Putamen (tissue), 1 donor: ENCODE results near the gene RNF26.
"Not testable (repeated sequence)": the region's sequence is repeated elsewhere in the genome, so short reads cannot be mapped to it uniquely, and the experiment has no call there.

Experiments used
- DNase-seq: peaks from one replicate; pipeline ENCODE4 v3.0.0-alpha.2; 2016; ENCODE audit warnings: low spot score

The RNF26 gene

GRCh38 chr11:119371778-119372182 lies 37.5 kb downstream of the RNF26 start:
- DNase-seq: peak; percentile 69

- no peak for DNase-seq
These were observed 38.1 kb downstream of the RNF26 start for GRCh38 chr11:119372260-119373058.

DNA sequence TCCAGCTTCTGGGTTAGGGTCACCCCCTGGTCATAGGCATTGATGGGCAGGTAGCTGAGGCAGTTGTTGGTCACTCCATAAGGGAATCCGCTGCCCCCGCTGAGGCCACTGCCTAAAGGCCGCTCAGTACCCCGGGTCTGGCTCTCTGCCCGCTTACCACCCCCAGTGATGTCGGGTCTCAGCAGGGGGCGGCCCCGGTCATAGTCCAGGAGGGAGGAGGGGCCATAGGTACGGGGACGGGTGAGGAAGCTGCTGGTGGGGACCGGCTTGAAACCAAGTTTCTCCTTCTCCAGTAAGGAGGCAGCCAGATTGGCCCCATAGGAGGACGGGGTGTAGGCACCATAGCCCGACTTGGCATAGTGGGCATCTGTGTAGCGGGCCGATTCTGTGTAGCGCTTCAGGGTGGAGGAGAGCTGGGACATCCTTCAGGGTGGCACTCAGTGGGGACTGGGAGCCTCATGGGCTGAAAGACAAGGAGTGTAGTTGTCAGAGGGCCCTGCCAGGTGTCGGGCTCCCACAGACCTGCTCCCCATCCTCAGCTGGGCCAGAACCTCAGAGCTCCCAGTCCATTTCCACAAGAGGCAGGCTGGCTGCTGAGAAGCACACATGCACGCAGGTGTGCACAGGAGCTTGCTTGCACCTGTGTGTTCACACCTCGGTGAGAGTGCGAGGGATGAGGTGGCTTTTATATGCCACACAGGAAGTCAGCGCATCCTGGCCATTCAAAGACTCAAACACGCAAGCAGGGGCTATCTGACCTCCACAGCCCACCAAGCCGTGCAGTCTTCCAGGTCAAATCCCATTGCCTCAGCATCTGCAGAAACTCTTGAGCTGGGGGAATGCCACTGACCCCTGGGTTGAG lies 39.0 kb downstream of the RNF26 start:
- DNase-seq: no peak

- DNase-seq: peak; percentile 89
These were observed 39.7 kb downstream of the RNF26 start for GRCh38 chr11:119373921-119374631.

- DNase-seq: peak; percentile 85
These were observed 40.5 kb downstream of the RNF26 start for GRCh38 chr11:119374632-119375336.

DNA sequence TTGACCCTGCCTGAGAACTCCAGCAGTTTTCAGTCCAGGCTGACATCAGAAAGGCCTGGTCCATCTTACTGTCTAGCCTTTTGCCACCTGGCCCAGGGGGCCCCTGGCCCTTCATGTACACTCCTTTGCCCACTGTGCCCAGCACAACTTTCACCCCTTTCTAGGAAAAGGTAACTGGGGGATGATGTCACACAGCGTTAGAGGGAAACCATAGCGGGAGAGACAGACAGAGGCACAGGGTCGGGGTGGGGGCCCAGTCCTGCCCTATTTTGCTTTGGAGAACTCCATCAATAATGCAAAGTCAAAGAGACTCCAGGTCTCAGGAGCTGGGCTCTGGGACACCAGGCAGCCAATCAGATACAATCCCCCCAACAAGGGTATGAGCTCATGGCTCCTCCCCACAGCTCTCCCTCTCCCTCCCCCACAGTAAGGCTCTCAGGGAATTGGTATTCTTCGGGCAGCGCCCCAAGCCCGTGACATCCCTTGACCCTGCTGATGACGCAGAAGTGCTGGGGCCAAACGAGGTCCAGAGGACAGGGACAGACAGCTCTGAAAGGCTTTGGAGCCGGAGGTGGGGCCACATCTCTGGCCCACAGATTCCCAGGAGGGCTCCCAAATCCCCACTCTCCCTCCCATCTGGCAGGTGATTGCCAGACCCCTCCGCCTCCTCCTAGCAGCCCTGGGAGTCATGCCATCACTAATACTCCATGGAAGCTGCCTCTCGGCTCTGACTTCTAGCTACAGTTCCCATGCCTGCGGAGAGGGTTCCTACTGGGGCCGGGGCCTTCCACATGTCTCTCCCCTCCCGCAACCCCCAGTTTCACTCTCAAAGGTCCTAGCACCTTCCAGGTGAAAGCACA lies 41.2 kb downstream of the RNF26 start:
- DNase-seq: peak; percentile 92

DNA sequence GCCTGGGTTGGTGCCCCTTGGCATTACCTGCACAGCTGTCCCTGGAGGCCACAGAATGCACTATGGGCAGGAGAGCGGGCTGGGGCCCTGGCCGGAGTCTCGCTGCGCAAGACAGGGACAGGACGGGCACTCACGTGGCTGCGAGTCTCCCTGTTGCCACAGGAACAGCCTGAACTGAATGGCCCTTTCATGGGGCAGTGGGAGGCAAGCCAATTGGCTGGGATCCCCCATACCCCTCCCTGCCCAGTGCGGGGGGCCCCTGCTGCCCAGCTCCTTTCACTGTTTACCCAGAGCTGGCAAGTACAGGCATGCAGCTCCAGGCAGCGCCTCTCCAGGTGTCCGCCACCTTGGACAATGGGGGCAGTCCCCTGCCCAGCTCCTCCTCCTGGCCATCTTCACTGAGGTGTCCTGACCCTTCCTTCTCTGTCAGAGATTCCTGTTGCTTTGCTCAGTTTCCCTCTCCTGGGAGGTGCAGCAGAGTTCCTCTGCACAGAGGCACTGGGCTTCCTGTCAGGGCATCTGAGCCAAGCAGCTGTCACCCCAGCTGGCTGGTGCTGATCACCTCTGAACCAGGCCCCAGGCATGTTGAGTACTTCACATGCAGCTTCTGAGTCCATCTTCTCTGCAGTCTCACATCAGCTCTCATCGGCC lies 42.0 kb downstream of the RNF26 start:
- peak; percentile 96 for DNase-seq

DNA sequence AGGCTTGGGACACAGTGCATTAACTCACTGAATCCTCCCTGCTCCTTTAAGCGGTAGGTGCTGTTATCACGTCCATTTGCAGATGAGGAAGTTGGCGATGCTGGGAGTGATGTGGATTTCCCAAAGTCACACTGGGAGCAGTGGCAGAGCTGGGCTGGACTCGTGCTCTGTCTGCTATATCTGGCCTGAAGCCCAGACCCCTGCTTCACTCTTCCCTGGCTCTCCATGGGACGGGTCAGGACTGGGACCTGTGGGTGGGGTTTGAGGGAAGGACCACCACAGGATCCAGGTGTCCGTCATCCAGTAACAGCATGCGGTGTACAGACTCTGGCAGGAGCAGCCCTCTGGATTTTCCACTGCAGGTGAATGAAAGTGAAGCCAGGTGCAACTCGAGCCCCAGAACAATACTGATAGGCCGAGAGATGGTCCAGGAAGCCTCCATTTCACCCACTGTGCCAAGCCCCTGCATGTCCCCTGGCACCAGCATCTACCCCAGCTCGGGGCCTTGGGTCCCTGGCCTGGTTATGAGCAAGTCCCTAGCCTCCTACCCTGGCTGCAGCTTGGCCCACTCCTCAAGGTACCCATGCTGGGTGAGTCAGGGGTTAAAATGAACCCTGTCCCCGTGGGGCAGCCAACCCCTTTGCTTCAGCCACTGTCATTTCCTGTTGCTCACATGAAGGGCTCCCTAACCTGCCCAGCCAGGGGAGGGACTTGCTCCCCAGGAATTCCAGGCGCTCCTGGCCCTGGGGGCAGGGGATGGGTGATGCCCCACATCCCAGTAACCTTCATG lies 43.0 kb downstream of the RNF26 start:
- no peak for DNase-seq

- DNase-seq: no peak
These were observed 43.8 kb downstream of the RNF26 start for GRCh38 chr11:119377961-119378667.

DNA sequence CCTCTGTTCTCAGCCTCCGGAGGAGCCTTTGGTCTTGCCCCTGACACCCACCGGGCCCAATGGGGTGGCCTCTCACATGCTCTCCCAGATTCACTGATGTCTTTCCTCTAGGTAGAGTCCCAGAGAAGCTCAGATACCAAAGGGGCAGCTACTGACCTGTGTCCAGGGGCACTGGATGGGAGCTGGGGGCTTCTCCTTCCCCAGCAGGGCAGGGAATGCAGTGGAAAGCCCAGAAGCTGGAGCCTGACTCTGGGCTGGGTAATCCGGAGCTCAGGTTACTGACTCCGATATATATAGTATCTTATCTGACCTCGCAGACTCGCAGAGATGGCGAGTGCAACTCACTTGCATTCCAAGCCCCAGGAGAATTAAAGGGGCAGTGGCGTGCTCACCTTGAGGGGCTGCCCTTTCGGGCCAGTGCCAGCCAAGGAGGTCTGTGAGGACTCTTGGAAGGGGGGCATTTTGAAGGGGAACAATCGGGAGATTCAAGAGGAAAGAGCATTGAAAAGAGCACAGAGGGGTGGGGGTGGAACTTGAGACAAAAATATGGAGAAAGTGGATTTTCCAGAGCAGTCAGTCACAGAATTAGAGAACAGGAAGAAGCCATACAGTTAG lies 44.6 kb downstream of the RNF26 start:
- DNase-seq: no peak

- DNase-seq: no peak
These were observed 46.0 kb downstream of the RNF26 start for GRCh38 chr11:119380160-119380826.

- no peak for DNase-seq
These were observed 46.5 kb downstream of the RNF26 start for GRCh38 chr11:119380827-119381180.

- DNase-seq: peak; percentile 97
These were observed 47.1 kb downstream of the RNF26 start, which contains the start of gene USP2 for GRCh38 chr11:119381181-119381988. USP2 (minus strand) TSS chr11:119381690; CDS start chr11:119373480, 8,210 bp downstream.

- no peak for DNase-seq
These were observed 47.8 kb downstream of the RNF26 start for GRCh38 chr11:119382101-119382500.

DNA sequence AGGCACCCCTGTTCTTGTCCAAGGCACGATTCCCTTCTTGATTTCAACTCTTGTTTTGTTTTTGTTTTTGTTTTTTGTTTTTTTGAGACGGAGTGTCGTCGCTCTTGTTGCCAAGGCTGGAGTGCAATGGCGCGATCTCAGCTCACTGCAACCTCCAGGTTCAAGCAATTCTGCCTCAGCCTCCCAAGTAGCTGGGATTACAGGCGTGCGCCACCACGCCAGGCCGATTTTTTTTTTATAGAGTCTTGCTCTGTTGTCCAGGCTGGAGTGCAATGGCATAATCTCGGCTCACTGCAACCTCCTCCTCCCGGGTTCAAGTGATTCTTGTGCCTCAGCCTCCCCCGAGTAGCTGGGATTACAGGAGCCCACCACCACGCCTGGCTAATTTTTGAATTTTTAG lies 48.2 kb downstream of the RNF26 start:
- not testable (repeated sequence) for DNase-seq

GRCh38 chr11:119384332-119384731 lies 50.0 kb downstream of the RNF26 start:
- DNase-seq: no peak
